ENCODE measurements around the gene OSBPL5. TPM values are rescaled to one million over a fixed set of nuclear protein-coding genes. Genes with fewer than 3 reads are reported as not detected.

OSBPL5 gene
- total RNA-seq, 1 experiment from 2014 or later, result 28.4 TPM

- H3K4me3 ChIP-seq (ENCODE audit: low read depth, low read length, poor library complexity, severe bottlenecking), result peak overlapping the region; percentile 100
- H3K36me3 ChIP-seq (ENCODE audit: insufficient read depth, low read length, poor library complexity, severe bottlenecking), result peaks cover 9% of the 10 kb centered on the region
- CTCF ChIA-PET, result no interaction called here
- intact Hi-C loops (cut with micrococcal nuclease; ENCODE audit: unreplicated experiment), result no loop called here
- DNase-seq (ENCODE audit: low spot score), result no peak
- peak overlapping the region; percentile 99 for H3K27ac ChIP-seq (ENCODE audit: low read depth, low read length, poor library complexity, severe bottlenecking)
- TF ChIP-seq CTCF (conservative IDR thresholded peaks at IDR 0.05; ENCODE audit: low read depth, low read length), result no peak
- no peak for TF ChIP-seq EZH2 (IDR thresholded peaks at IDR 0.05; ENCODE audit: borderline replicate concordance, low read depth, low read length, poor library complexity, severe bottlenecking)
- no peaks in the 10 kb centered on the region for H3K27me3 ChIP-seq (replicated peaks; ENCODE audit: insufficient read depth, low read depth, low read length, poor library complexity)
- H3K9me3 ChIP-seq (ENCODE audit: low read depth, low read length, poor library complexity, severe bottlenecking), result no peaks in the 10 kb centered on the region
- POLR2A ChIA-PET (ENCODE audit: low non-redundant PET), result no interaction called here
- no TSS peak for BruUV-seq (replicated peaks)
- peaks cover 19% of the 10 kb centered on the region for H3K4me1 ChIP-seq (ENCODE audit: insufficient read depth, low read length, poor library complexity, severe bottlenecking)
Measured at GRCh38 chr11:3056296-3057068, 108.6 kb downstream of the OSBPL5 start.

- intact Hi-C loops (cut with micrococcal nuclease; ENCODE audit: unreplicated experiment), result no loop called here
- no peak for DNase-seq (ENCODE audit: low spot score)
- H3K27ac ChIP-seq (ENCODE audit: low read depth, low read length, poor library complexity, severe bottlenecking), result peak overlapping the region; percentile 99
- TSS peak; percentile 31 for BruUV-seq (replicated peaks)
- no peaks in the 10 kb centered on the region for H3K9me3 ChIP-seq (ENCODE audit: low read depth, low read length, poor library complexity, severe bottlenecking)
- H3K36me3 ChIP-seq (ENCODE audit: insufficient read depth, low read length, poor library complexity, severe bottlenecking), result peaks cover 9% of the 10 kb centered on the region
- H3K4me3 ChIP-seq (ENCODE audit: low read depth, low read length, poor library complexity, severe bottlenecking), result peak overlapping the region; percentile 100
- H3K4me1 ChIP-seq (ENCODE audit: insufficient read depth, low read length, poor library complexity, severe bottlenecking), result peaks cover 25% of the 10 kb centered on the region
- ChIA-PET POLR2A (ENCODE audit: low non-redundant PET) (no interaction called here), CTCF (no interaction called here)
- no peaks in the 10 kb centered on the region for H3K27me3 ChIP-seq (replicated peaks; ENCODE audit: insufficient read depth, low read depth, low read length, poor library complexity)
- TF ChIP-seq CTCF (conservative IDR thresholded peaks at IDR 0.05; ENCODE audit: low read depth, low read length) (no peak), EZH2 (IDR thresholded peaks at IDR 0.05; ENCODE audit: borderline replicate concordance, low read depth, low read length, poor library complexity, severe bottlenecking) (no peak)
Measured at GRCh38 chr11:3055891-3056290, 109.2 kb downstream of the OSBPL5 start.

- H3K4me1 ChIP-seq (ENCODE audit: insufficient read depth, low read length, poor library complexity, severe bottlenecking), result peaks cover 44% of the 10 kb centered on the region
- no peaks in the 10 kb centered on the region for H3K27me3 ChIP-seq (replicated peaks; ENCODE audit: insufficient read depth, low read depth, low read length, poor library complexity)
- BruUV-seq (replicated peaks), result no TSS peak
- H3K27ac ChIP-seq (ENCODE audit: low read depth, low read length, poor library complexity, severe bottlenecking), result peak overlapping the region; percentile 16
- intact Hi-C loops (cut with micrococcal nuclease; ENCODE audit: unreplicated experiment), result no loop called here
- TF ChIP-seq CTCF (conservative IDR thresholded peaks at IDR 0.05; ENCODE audit: low read depth, low read length) (no peak), EZH2 (IDR thresholded peaks at IDR 0.05; ENCODE audit: borderline replicate concordance, low read depth, low read length, poor library complexity, severe bottlenecking) (no peak)
- H3K4me3 ChIP-seq (ENCODE audit: low read depth, low read length, poor library complexity, severe bottlenecking), result no peak overlapping the region
- H3K9me3 ChIP-seq (ENCODE audit: low read depth, low read length, poor library complexity, severe bottlenecking), result no peaks in the 10 kb centered on the region
- no peak for DNase-seq (ENCODE audit: low spot score)
- CTCF ChIA-PET, result interaction anchor here (1.7 kb wide), 1 partner anchor 39 kb away, joined by 8 read pairs; no protein-coding TSS in a partner anchor
- H3K36me3 ChIP-seq (ENCODE audit: insufficient read depth, low read length, poor library complexity, severe bottlenecking), result peaks cover 9% of the 10 kb centered on the region
- POLR2A ChIA-PET (ENCODE audit: low non-redundant PET), result no interaction called here
Measured at GRCh38 chr11:3052567-3052966, 112.5 kb downstream of the OSBPL5 start.
